ENCODE data around the gene KCNQ5.

The KCNQ5 gene

DNA sequence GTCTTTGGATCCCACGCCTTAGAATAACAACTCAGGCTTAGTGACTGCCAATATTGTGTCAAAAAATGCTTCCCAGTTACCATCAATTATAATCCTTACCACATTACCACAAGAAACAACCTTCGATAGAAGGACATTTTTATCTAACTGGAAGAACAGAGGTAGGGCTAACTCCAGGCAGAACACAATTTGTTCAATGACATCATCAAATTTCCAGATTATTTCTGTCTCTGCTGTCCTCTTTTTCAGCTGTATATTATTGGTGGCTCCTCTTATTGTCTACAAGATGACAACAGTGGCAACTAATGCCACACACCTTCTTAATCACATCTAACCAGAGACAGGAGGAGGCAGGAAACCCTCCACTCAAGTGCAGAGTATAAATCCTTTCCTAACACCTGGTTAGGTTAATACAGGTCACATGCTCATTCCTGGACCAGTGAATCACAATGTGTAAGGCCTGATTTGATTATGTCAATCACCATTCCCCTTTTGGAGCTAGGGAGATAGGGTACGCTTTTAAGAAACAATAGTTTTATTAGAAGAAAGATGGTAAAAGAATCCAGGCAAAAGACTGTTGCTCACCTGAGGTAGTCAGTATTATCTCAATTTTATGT lies 585.5 kb downstream of the KCNQ5 start:
- H3K79me2 ChIP-seq (ENCODE audit: control insufficient read depth, low read length), result no peaks in the 10 kb centered on the region
- no peak overlapping the region for H3K27ac ChIP-seq (ENCODE audit: low read depth, low read length)
- no peaks in the 10 kb centered on the region for H3K4me1 ChIP-seq (ENCODE audit: control insufficient read depth, low read length)
- H3F3A ChIP-seq (ENCODE audit: control insufficient read depth, insufficient read depth), result no peaks in the 10 kb centered on the region
- no peaks in the 10 kb centered on the region for H3K36me3 ChIP-seq (ENCODE audit: control insufficient read depth, low read length)
- H3K4me3 ChIP-seq (ENCODE audit: low read length), result no peak overlapping the region
- peaks cover 2% of the 10 kb centered on the region; the same call in 1 of the 2 replicates for H3K27me3 ChIP-seq (ENCODE audit: control insufficient read depth, low read length)
- TF ChIP-seq EZH2phosphoT487 (IDR thresholded peaks at IDR 0.05; ENCODE audit: borderline replicate concordance, low read length), result no peak
- TF ChIP-seq, protein P1, sequence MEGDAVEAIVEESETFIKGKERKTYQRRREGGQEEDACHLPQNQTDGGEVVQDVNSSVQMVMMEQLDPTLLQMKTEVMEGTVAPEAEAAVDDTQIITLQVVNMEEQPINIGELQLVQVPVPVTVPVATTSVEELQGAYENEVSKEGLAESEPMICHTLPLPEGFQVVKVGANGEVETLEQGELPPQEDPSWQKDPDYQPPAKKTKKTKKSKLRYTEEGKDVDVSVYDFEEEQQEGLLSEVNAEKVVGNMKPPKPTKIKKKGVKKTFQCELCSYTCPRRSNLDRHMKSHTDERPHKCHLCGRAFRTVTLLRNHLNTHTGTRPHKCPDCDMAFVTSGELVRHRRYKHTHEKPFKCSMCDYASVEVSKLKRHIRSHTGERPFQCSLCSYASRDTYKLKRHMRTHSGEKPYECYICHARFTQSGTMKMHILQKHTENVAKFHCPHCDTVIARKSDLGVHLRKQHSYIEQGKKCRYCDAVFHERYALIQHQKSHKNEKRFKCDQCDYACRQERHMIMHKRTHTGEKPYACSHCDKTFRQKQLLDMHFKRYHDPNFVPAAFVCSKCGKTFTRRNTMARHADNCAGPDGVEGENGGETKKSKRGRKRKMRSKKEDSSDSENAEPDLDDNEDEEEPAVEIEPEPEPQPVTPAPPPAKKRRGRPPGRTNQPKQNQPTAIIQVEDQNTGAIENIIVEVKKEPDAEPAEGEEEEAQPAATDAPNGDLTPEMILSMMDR (IDR thresholded peaks at IDR 0.05; ENCODE audit: low read depth, low read length, poor library complexity, severe bottlenecking), result no peak
- no peak overlapping the region for H3K4me2 ChIP-seq (ENCODE audit: low read length)
- H3K9me2 ChIP-seq (replicated peaks; ENCODE audit: control insufficient read depth, low read length), result no peaks in the 10 kb centered on the region
- H4K20me1 ChIP-seq (ENCODE audit: control insufficient read depth, insufficient read depth, low read depth, low read length), result no peaks in the 10 kb centered on the region
- H3K9me3 ChIP-seq (ENCODE audit: control insufficient read depth, insufficient read depth, low read length), result no peaks in the 10 kb centered on the region

GRCh38 chr6:73209117-73209516 lies 587.3 kb downstream of the KCNQ5 start:
- Histone ChIP-seq H3K79me2 (ENCODE audit: control insufficient read depth, low read length) (no peaks in the 10 kb centered on the region), H3K4me2 (ENCODE audit: low read length) (no peak overlapping the region), H3K36me3 (ENCODE audit: control insufficient read depth, low read length) (no peaks in the 10 kb centered on the region), H3K27ac (ENCODE audit: low read depth, low read length) (no peak overlapping the region), H3K9me2 (replicated peaks; ENCODE audit: control insufficient read depth, low read length) (no peaks in the 10 kb centered on the region), H3K4me3 (ENCODE audit: low read length) (no peak overlapping the region), H3K27me3 (ENCODE audit: control insufficient read depth, low read length) (peaks cover 2% of the 10 kb centered on the region; the same call in 1 of the 2 replicates), H3K4me1 (ENCODE audit: control insufficient read depth, low read length) (no peaks in the 10 kb centered on the region), H3F3A (ENCODE audit: control insufficient read depth, insufficient read depth) (no peaks in the 10 kb centered on the region), H3K9me3 (ENCODE audit: control insufficient read depth, insufficient read depth, low read length) (no peaks in the 10 kb centered on the region), H4K20me1 (ENCODE audit: control insufficient read depth, insufficient read depth, low read depth, low read length) (no peaks in the 10 kb centered on the region)
- no peak for TF ChIP-seq EZH2phosphoT487 (IDR thresholded peaks at IDR 0.05; ENCODE audit: borderline replicate concordance, low read length)

DNA sequence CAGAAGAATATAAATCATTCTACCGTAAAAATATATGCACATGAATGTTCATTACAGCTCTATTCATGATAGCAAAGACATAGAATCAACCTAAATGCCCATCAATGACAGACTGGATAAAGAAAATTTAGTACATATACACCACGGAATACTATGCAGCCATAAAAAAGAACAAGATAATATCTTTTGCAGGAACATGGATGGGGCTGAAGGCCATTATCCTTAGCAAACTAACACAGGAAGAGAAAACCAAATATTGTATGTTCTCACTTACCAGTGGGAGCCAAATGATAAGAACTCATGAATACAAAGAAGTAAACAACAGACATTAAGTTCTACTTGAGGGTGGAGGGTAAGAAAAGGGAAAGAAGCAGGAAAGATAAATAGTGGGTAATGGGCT lies 595.0 kb downstream of the KCNQ5 start:
- Histone ChIP-seq H3K79me2 (ENCODE audit: control insufficient read depth, low read length) (no peaks in the 10 kb centered on the region), H3K9me2 (replicated peaks; ENCODE audit: control insufficient read depth, low read length) (no peaks in the 10 kb centered on the region), H4K20me1 (ENCODE audit: control insufficient read depth, insufficient read depth, low read depth, low read length) (no peaks in the 10 kb centered on the region), H3K9me3 (ENCODE audit: control insufficient read depth, insufficient read depth, low read length) (no peaks in the 10 kb centered on the region), H3K27ac (ENCODE audit: low read depth, low read length) (no peak overlapping the region), H3K4me1 (ENCODE audit: control insufficient read depth, low read length) (no peaks in the 10 kb centered on the region), H3F3A (ENCODE audit: control insufficient read depth, insufficient read depth) (no peaks in the 10 kb centered on the region), H3K36me3 (ENCODE audit: control insufficient read depth, low read length) (no peaks in the 10 kb centered on the region), H3K27me3 (ENCODE audit: control insufficient read depth, low read length) (no peaks in the 10 kb centered on the region), H3K4me3 (ENCODE audit: low read length) (no peak overlapping the region), H3K4me2 (ENCODE audit: low read length) (no peak overlapping the region)
- TF ChIP-seq EZH2phosphoT487 (IDR thresholded peaks at IDR 0.05; ENCODE audit: borderline replicate concordance, low read length), result no peak
- TF ChIP-seq, protein P1 (IDR thresholded peaks at IDR 0.05; ENCODE audit: low read depth, low read length, poor library complexity, severe bottlenecking), result no peak

GRCh38 chr6:73225396-73225795 lies 603.5 kb downstream of the KCNQ5 start, which contains the start of gene KHDC1L:
Gene KHDC1L (minus strand): TSS chr6:73225496. CDS start chr6:73225408, 88 bp downstream.
- Histone ChIP-seq H3F3A (ENCODE audit: control insufficient read depth, insufficient read depth) (no peaks in the 10 kb centered on the region), H3K4me3 (ENCODE audit: low read length) (no peak within 1 kb of the TSS), H3K79me2 (ENCODE audit: control insufficient read depth, low read length) (no peaks in the 10 kb centered on the region), H3K4me1 (ENCODE audit: control insufficient read depth, low read length) (no peaks in the 10 kb centered on the region), H3K27me3 (ENCODE audit: control insufficient read depth, low read length) (no peaks in the 10 kb centered on the region), H3K36me3 (ENCODE audit: control insufficient read depth, low read length) (no peaks in the 10 kb centered on the region), H3K4me2 (ENCODE audit: low read length) (no peak within 1 kb of the TSS), H3K9me3 (ENCODE audit: control insufficient read depth, insufficient read depth, low read length) (no peaks in the 10 kb centered on the region), H3K9me2 (replicated peaks; ENCODE audit: control insufficient read depth, low read length) (no peaks in the 10 kb centered on the region), H4K20me1 (ENCODE audit: control insufficient read depth, insufficient read depth, low read depth, low read length) (no peaks in the 10 kb centered on the region), H3K27ac (ENCODE audit: low read depth, low read length) (no peak within 1 kb of the TSS)
- TF ChIP-seq, protein P1 (IDR thresholded peaks at IDR 0.05; ENCODE audit: low read depth, low read length, poor library complexity, severe bottlenecking), result no peak
- no peak for TF ChIP-seq EZH2phosphoT487 (IDR thresholded peaks at IDR 0.05; ENCODE audit: borderline replicate concordance, low read length)

Measured in DOHH2 (cell line).